ENCODE results near the gene OSCAR. TPM values are rescaled to one million over a fixed set of nuclear protein-coding genes. Genes with fewer than 3 reads are reported as not detected.

Gene OSCAR
- total RNA-seq, 1 donor from 2014 or later: not detected

DNA sequence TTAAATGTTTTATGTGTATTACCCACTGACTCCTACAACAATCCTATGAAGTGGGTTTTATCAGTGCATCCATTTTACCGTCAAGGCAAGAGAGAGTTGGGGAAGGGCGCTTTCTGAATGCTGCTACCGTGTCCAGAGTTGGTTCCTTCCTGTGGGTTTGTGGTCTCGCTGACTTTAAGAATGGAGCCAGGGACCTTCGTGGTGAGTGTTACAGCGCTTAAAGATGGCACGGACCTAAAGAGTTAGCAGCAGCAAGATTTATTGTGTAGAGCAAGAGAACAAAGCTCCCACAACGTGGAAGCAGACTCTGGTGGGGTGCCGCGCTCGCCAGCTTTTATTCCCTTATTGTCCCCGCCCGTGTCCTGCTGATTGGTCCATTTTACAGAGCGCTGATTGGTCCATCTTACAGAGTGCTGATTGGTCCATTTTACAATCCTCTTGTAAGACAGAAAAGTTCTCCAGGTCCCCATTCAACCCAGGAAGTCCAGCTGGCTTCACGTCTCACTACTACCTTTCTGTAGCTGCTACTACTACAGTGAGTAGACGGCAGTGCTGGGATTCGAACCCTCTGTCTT, 6.1 kb downstream of the OSCAR start:
- no peak for DNase-seq (ENCODE audit: low read depth in 2 of 2)

- no peak for DNase-seq (ENCODE audit: low read depth in 2 of 2)
Measured at GRCh38 chr19:54084410-54084809, 16.2 kb downstream of the OSCAR start.

- DNase-seq (ENCODE audit: low read depth in 2 of 2): no peak
Measured at GRCh38 chr19:54081032-54081431, 19.6 kb downstream of the OSCAR start, which contains the start of gene TARM1. TARM1 (minus strand) TSS chr19:54081365; CDS start chr19:54081340, 25 bp downstream.

DNA sequence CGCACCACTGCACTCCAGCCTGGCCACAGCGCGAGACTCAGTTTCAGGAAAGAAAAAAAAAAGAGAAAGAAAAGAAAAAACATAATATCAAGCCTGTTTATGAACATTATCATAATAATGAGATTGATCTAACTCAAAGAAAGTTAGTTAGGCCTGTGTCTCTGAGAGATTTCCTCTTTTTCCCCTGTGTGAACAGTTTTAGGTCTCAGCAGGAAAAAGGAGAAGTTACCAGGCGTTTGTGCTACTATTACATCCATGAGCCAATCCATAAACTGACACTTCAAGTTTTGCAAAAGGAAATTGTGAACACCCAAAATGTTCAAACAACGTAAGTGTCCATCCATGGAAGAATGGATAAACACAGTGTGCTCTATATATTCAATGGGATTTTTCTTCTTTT, 23.3 kb downstream of the OSCAR start:
- no peak for DNase-seq (ENCODE audit: low read depth in 2 of 2)

GRCh38 chr19:54074851-54075250, 25.8 kb downstream of the OSCAR start:
- DNase-seq (ENCODE audit: low read depth in 2 of 2): no peak

DNA sequence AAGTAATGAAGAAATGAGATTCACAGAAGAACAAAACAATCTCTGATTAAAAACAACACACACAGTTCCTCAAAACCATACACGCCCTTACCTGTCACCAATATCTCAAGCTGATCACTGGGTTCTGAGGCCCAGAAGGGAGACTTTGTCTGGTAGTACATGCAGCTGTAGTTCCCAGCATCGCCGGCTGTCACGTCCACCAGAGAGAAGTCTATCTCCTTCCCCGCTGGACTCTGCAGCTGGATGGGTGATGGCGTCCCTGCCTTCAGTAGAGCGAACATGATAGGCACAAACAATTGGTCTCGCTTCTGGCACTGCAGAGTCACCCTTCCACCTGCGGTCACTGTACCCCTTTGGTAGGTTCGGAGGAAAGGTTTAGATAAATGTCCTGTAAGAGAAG, 26.8 kb downstream of the OSCAR start:
- no peak for DNase-seq (ENCODE audit: low read depth in 2 of 2)

- DNase-seq (ENCODE audit: low read depth in 2 of 2): no peak
Measured at GRCh38 chr19:54069470-54069869, 31.1 kb downstream of the OSCAR start.

GRCh38 chr19:54063350-54064116, 37.1 kb downstream of the OSCAR start, which contains the start of gene VSTM1:
VSTM1 (minus strand) TSS chr19:54063897; CDS start chr19:54063777, 120 bp downstream.
- DNase-seq (ENCODE audit: low read depth in 2 of 2): no peak

DNA sequence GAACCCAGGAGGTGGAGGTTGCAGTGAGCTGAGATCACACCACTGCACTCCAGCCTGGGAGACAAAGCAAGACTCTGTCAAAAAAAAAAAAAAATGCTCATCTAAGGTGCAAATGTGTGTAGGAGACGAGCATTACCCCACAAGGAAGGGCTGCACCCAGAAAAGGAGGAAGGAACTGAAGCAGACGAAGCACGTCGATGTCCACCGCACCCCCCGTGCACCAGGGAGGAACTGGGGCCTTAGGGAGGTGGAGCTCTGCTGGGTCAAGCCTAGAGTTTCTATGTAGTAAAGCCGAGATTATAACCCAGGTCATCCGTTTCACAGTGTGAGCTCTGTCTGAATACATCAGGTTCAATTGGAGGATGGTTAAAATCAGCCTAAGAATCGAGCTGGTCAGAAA, 38.0 kb downstream of the OSCAR start:
- no peak for DNase-seq (ENCODE audit: low read depth in 2 of 2)

GRCh38 chr19:54047616-54048015, 53.0 kb downstream of the OSCAR start:
- DNase-seq (ENCODE audit: low read depth in 2 of 2): no peak

- no peak for DNase-seq (ENCODE audit: low read depth in 2 of 2)
Measured at GRCh38 chr19:54045771-54046170, 54.8 kb downstream of the OSCAR start.

Other genes with a start within 250 kb of the OSCAR start
- 5.9 and 12.5 TPM in 2 replicates for gene MYADM, start 232.9 kb downstream of the OSCAR start, total RNA-seq
- gene PRKCG, start 218.6 kb downstream of the OSCAR start, total RNA-seq: not detected in 2 replicates
- not detected in 2 replicates for gene CACNG7, start 191.5 kb downstream of the OSCAR start, total RNA-seq
- gene CACNG8, start 137.9 kb downstream of the OSCAR start, total RNA-seq: 0.13 TPM in 2 replicates
- 0.38 and 0.77 TPM in 2 replicates for gene CACNG6, start 109.2 kb downstream of the OSCAR start, total RNA-seq
- not detected in 2 replicates for gene VSTM1, start 36.9 kb downstream of the OSCAR start, total RNA-seq
- gene TARM1, start 19.4 kb downstream of the OSCAR start, total RNA-seq: not detected in 2 replicates
- gene NDUFA3, start 2.1 kb upstream of the OSCAR start, total RNA-seq: 17.1 and 19.8 TPM in 2 replicates
- 19.1 and 19.6 TPM in 2 replicates for gene TFPT, start 14.9 kb upstream of the OSCAR start, total RNA-seq
- gene PRPF31, start 15.0 kb upstream of the OSCAR start, total RNA-seq: 60.3 and 64.5 TPM in 2 replicates
- 4.9 and 6.7 TPM in 2 replicates for gene CNOT3, start 37.0 kb upstream of the OSCAR start, total RNA-seq
- 4.4 TPM in 2 replicates for gene LENG1, start 58.9 kb upstream of the OSCAR start, total RNA-seq
- 0.25 TPM in 1 of 2 replicates, not detected in the other for gene TMC4, start 72.4 kb upstream of the OSCAR start, total RNA-seq
- 10.1 and 20.5 TPM in 2 replicates for gene MBOAT7, start 88.8 kb upstream of the OSCAR start, total RNA-seq
- gene TSEN34, start 90.5 kb upstream of the OSCAR start, total RNA-seq: 45.4 and 50.3 TPM in 2 replicates
- gene RPS9, start 100.1 kb upstream of the OSCAR start, total RNA-seq: 2,300 and 2,729 TPM in 2 replicates
- not detected in 2 replicates for gene LILRB3, start 122.2 kb upstream of the OSCAR start, total RNA-seq
- gene LILRA6, start 142.0 kb upstream of the OSCAR start, total RNA-seq: not detected in 2 replicates
- gene LILRB5, start 156.5 kb upstream of the OSCAR start, total RNA-seq: not detected in 2 replicates
- gene LILRB2, start 180.3 kb upstream of the OSCAR start, total RNA-seq: not detected in 2 replicates
- gene LILRA5, start 212.4 kb upstream of the OSCAR start, total RNA-seq: not detected in 2 replicates
- gene LILRA4, start 238.4 kb upstream of the OSCAR start, total RNA-seq: not detected in 2 replicates

All from dermis microvascular lymphatic vessel endothelial cell (primary cell).